Activated CD4-positive, alpha-beta T cell treated with anti-CD3 and anti-CD28 coated beads, Interleukin-2, amount 10 ng/mL, durations not matched to agents 7 days and 5 days (primary cell): ENCODE measurements around the gene FAM163B. TPM values are rescaled to one million over a fixed set of nuclear protein-coding genes. Genes with fewer than 3 reads are reported as not detected.

Source experiments
- CTCF ChIA-PET: fragments of 350-600 bp; sonication (Branson Sonifier 250); formaldehyde crosslinking; loops from one replicate; lab custom pipeline; 2021; ENCODE audit warnings: antibody characterized with exemption; lab: Charles Lee
- POLR2A ChIA-PET: fragments of 350-600 bp; sonication (Branson Sonifier 250); formaldehyde crosslinking; loops from one replicate; lab custom pipeline; 2021; ENCODE audit warnings: antibody characterized with exemption; lab: Charles Lee
- DNase-seq: peaks from one replicate; pipeline ENCODE4 v3.0.0-alpha.2; 2020
- H3K27ac Mint-ChIP-seq: one replicate; pipeline ENCODE4 v1.8.0; 2021; ENCODE audit warnings: mild to moderate bottlenecking, moderate library complexity, mixed read lengths
- H3K27me3 Mint-ChIP-seq: one replicate; pipeline ENCODE4 v1.8.0; 2021; ENCODE audit warnings: mixed read lengths
- H3K36me3 Mint-ChIP-seq: one replicate; pipeline ENCODE4 v1.8.0; 2021; ENCODE audit warnings: low read depth, mixed read lengths
- H3K4me1 Mint-ChIP-seq: one replicate; pipeline ENCODE4 v1.8.0; 2021; ENCODE audit warnings: mixed read lengths
- H3K4me3 Mint-ChIP-seq: one replicate; pipeline ENCODE4 v1.8.0; 2021; ENCODE audit warnings: mild to moderate bottlenecking, moderate library complexity, mixed read lengths
- H3K9me3 Mint-ChIP-seq: one replicate; pipeline ENCODE4 v1.8.0; 2021; ENCODE audit warnings: mixed read lengths
- total RNA-seq, 2 experiments: library from RNA; stranded (reverse); gene quantifications; one replicate each; pipeline ENCODE4 v1.2.3, GENCODE V29; 2021

Gene FAM163B
- total RNA-seq, 2 experiments from 2014 or later = not detected

DNA sequence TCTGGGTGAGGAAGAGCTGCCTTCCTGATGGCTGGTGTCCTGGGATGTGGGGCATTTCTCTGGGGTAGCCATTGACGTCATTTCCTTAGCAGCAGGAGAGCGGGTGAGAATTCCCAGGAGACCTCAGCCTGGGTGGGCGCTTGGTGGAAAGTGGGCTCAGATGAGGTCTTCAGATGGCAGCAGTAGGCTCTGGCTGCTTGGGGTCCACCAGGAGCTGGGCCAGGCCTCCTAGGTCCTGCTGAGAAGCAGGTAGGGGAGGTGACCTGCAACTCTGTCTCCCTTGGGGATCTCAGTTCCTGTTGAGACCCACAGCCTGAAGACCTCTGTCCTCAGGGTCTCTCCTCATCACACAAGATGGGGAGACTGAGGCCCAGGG is 31.5 kb downstream of the FAM163B start:
- Mint-ChIP-seq H3K27me3 (peaks cover 18% of the 10 kb centered on the region), H3K9me3 (no peaks in the 10 kb centered on the region), H3K4me3 (no peak overlapping the region), H3K27ac (no peak overlapping the region), H3K36me3 (no peaks in the 10 kb centered on the region), H3K4me1 (peaks cover 1% of the 10 kb centered on the region)
- POLR2A ChIA-PET = no interaction called here
- CTCF ChIA-PET = no interaction called here
- DNase-seq = no peak

DNA sequence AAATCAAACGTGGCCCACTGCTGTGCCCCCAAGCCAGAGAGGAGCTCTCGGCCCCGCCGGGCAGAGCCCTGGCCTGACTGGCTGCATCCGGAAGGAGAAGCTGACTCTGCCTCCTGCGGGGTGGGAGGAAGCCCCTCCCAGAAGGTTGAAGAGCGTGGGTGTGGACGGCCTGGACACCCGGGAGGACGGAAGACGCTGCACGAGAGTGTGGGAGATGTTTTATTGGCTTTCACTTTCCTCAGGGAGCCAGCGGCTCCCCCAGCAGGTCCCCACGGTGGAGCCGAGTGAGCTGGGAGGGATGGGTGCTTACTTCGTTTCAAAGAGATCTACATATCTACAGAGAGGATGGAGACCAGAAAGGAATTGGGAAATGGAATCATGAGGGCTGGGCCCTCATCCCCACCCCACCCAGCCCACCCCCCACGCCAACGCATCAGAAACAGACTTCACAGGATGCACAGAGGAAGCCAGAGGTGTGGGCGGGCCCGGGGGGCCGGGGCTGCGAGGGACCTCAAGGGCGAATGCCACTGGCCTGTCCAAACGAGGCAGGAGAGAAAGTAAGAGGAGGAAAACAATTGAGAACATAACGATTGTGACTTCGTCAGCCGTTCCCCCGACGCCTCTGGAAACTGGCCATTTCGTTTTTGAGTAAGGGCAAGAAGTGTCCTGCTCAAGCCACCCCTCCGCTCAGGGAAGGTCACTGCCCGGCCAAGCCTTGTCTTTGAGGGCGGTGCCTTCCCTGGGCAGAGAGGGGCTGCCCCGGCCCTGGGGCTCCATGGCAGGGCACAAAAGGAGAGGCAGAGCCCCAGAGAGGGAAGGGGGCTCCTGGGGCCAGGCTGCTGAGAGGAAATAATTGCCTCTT is 32.1 kb downstream of the FAM163B start:
- Mint-ChIP-seq H3K27ac (no peak overlapping the region), H3K36me3 (no peaks in the 10 kb centered on the region), H3K9me3 (no peaks in the 10 kb centered on the region), H3K27me3 (peaks cover 18% of the 10 kb centered on the region), H3K4me3 (no peak overlapping the region), H3K4me1 (peaks cover 1% of the 10 kb centered on the region)
- DNase-seq = no peak
- ChIA-PET CTCF (no interaction called here), POLR2A (no interaction called here)

DNA sequence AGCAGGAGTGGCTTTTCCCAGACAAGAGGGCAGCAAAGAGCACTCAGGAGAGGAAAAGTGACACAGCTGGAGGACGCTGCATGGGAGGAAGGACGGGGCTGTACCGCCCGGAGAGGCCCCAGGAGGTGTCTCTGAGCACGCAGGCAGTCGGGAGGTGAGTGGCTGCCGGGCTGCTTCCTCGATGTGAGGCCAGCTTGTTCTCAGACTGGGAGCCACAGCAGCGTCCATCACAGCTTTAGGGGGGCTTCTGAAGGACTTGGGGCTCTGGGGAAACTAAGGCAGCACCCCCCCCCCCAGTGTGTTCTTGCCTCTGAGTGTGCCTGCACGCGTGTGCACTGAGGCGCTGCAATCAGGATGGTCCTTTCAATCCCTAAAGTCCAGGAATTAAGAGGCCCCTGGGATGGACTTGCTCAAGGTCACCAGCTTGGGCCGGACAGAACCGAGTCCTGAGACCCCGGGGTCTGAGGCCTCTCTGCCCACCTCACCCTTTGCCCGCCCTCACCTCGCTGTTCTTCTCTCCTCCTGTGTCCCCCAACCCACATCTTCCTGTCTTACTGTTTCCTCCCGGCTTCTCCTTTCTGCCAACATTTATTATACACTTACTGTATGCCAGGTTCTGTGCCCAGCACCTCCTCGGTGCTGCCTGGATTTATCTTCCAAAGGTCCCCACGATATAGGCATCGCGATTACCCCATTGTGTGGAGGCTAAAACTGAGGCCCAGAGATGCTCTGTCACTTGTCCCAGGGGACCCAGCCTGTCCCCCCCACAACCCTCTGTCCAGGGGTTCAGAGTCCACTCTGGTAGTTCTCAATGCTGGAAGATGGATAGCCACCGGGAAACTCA is 32.9 kb downstream of the FAM163B start:
- no peaks in the 10 kb centered on the region for H3K9me3 Mint-ChIP-seq
- CTCF ChIA-PET = no interaction called here
- H3K4me1 Mint-ChIP-seq = peaks cover 1% of the 10 kb centered on the region

DNA sequence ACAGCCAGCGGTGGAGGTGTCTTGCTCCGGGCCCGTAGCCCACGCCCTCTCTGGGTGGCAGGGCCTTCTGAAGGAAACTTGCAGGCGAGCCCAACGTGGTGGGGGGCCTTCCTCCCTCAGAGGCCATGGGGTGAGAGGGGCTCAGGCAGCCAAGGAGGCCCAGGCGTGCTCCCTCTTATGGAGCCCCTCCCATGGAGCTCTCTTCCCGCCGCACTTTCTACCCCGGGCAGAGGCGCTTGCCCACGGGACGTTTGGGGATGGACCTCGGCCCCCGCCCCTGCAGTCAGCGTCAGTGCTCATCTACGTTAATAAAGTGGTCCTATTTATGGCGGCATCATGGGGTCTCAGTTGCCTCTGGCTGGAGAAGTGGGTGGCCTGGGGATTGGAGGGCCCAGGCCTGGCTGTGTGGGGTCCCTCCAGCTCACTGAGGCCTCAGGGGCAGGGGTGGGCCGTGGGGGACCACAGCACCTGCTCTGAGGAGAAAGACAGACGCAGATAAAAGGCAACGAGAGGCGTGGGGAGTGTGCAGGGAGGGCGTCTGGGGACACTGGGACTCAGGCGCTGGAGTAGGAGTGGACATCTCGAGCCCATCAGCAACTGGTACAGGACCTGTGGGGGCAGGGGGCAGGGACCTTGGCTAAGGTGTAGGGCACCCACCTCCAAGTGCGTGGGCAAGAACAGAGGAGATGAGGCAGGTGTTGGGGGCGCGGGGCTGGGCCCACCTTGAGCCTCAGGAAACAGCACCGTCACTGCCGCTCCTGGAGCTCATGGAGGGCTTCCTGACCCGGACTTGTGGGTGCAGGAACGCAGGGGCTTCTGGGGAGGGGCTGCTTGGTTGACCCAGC is 33.8 kb downstream of the FAM163B start:
- Mint-ChIP-seq H3K27ac (no peak overlapping the region), H3K27me3 (peaks cover 12% of the 10 kb centered on the region), H3K4me1 (peaks cover 1% of the 10 kb centered on the region), H3K9me3 (no peaks in the 10 kb centered on the region), H3K4me3 (no peak overlapping the region), H3K36me3 (no peaks in the 10 kb centered on the region)
- CTCF ChIA-PET = no interaction called here
- DNase-seq = no peak
- POLR2A ChIA-PET = no interaction called here

More for the DNA sequence above, 32.9 kb downstream of the FAM163B start:
- POLR2A ChIA-PET = no interaction called here
- Mint-ChIP-seq H3K4me3 (no peak overlapping the region), H3K36me3 (no peaks in the 10 kb centered on the region), H3K27ac (peak overlapping the region; percentile 25), H3K27me3 (peaks cover 18% of the 10 kb centered on the region)
- no peak for DNase-seq

DNA sequence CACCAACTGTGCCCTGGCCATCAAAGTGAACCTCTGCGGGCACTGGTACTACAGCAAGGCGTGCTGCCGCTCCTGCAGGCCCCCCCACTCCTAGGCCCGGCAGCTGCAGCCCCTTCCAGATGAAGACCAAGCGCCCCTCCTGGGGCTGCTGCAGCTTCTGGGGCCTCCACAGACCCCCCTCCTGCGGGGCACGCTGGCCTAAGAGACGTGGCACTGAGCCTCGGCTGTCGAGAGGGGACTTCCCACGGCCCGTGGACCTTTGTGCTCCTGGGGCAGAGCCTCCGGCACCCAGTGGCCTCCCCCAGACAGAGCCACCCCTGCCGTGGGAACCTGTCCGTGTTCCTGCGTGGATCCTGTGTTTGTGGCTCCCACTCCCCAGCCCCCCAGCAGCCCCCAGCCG is 34.4 kb downstream of the FAM163B start:
- Mint-ChIP-seq H3K4me3 (no peak overlapping the region), H3K36me3 (no peaks in the 10 kb centered on the region), H3K27ac (no peak overlapping the region), H3K9me3 (no peaks in the 10 kb centered on the region), H3K27me3 (peaks cover 8% of the 10 kb centered on the region), H3K4me1 (peaks cover 1% of the 10 kb centered on the region)
- no peak for DNase-seq
- ChIA-PET CTCF (interaction anchor here (0.9 kb wide), 1 partner anchor 148 kb away, joined by 3 read pairs; no protein-coding TSS in a partner anchor), POLR2A (no interaction called here)

DNA sequence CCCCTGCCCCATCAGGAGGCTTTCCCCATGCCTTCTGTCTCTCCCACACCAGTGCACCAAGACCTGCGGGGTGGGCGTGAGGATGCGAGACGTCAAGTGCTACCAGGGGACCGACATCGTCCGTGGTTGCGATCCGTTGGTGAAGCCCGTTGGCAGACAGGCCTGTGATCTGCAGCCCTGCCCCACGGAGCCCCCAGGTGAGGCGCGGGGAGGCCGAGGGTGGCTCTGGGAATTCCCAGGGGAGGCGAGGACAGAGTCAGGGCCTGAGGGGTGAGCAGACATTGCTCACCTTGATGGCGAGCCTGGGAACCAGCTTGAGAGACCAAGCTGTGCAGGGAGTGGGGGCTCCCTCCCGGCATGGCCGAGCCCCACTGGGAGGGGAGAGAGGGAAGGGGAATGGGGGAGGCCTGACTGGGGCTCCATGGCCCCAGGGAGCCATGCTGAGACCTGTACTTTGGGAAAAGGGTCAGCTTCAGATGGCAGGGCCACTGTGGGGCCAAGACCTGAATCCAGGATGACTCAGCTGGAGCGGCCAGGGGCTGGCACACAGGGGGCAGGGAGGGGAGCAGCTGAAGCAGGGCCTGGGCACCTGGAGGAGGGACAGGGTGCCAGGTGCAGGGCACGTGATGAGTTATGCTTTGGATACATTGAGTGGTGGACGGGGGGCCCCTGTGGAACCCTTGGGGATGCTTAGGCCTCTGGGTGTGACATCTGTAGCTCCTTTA is 35.2 kb downstream of the FAM163B start:
- CTCF ChIA-PET = interaction anchor here (0.9 kb wide), 1 partner anchor 149 kb away, joined by 3 read pairs; no protein-coding TSS in a partner anchor
- no peak overlapping the region for H3K27ac Mint-ChIP-seq
- no peak overlapping the region for H3K4me3 Mint-ChIP-seq
- peaks cover 5% of the 10 kb centered on the region for H3K27me3 Mint-ChIP-seq
- POLR2A ChIA-PET = no interaction called here
- DNase-seq = no peak
- H3K9me3 Mint-ChIP-seq = no peaks in the 10 kb centered on the region
- H3K36me3 Mint-ChIP-seq = no peaks in the 10 kb centered on the region
- peaks cover 1% of the 10 kb centered on the region for H3K4me1 Mint-ChIP-seq

DNA sequence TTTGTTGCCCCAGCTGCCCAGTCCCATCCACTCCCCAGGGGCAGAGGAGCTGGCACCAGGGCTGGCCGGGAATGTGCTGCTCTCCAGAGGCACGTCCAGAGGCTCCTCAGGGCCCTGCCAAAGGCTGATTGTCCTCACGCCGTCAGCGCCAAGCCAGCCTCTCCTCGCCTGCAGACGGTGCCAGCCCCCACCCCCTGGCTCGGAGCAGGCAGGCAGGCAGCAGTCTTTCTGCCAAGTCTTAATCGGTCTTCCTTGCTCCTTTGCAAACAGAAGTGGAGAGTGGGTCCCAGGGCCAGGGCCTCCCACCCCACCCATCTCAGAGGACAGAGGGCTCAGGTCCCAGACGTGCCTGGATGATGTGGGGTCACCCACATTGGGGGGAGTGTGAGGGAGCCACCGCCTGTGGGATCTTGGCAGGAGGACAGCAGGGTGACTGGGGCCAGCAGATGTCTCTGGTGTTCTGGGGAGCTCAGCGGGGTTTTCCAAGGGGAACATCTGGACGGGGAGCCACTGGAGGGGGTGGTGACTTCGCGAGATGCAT is 36.3 kb downstream of the FAM163B start:
- Mint-ChIP-seq H3K27ac (no peak overlapping the region), H3K36me3 (no peaks in the 10 kb centered on the region), H3K27me3 (peaks cover 5% of the 10 kb centered on the region), H3K4me1 (peaks cover 1% of the 10 kb centered on the region), H3K9me3 (no peaks in the 10 kb centered on the region), H3K4me3 (no peak overlapping the region)
- no peak for DNase-seq
- CTCF ChIA-PET = no interaction called here
- POLR2A ChIA-PET = no interaction called here

DNA sequence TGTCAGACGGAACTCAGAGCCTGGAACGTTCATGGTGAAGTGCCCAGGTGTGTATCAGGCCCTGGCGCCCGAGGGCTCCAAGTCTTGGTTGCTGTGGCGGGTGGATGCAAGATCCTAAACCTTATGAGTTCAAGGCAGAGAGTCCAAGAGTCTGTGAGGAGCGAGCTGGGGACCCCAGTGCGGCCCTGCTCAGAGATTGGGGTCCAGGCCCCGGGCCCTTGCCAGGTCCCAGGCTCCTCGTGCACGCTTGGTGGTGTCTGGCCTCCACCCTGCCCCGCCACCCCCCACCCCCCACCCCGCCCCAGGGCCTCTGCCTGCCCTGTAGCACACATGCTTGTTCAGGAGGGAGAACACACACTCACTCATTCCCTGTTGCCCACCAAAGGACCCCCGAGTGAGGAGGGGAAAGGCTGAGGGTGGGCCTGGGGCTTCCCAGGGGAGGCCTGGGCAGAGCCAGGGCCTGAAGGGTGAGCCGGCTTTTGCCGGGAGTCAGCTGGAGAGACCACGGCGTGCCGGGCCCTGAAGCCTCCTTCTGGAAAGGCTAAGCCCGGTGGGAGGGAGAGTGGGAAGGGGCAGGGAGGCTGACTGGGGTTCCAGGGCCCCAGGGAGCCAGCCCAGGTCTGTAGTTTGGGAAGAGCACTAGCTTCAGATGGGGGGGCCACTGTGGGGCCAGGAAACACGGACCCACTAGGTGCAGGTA is 37.1 kb downstream of the FAM163B start:
- Mint-ChIP-seq H3K36me3 (no peaks in the 10 kb centered on the region), H3K4me3 (no peak overlapping the region), H3K27me3 (peaks cover 3% of the 10 kb centered on the region), H3K9me3 (no peaks in the 10 kb centered on the region), H3K4me1 (peaks cover 1% of the 10 kb centered on the region), H3K27ac (no peak overlapping the region)
- POLR2A ChIA-PET = no interaction called here
- CTCF ChIA-PET = no interaction called here
- DNase-seq = no peak

DNA sequence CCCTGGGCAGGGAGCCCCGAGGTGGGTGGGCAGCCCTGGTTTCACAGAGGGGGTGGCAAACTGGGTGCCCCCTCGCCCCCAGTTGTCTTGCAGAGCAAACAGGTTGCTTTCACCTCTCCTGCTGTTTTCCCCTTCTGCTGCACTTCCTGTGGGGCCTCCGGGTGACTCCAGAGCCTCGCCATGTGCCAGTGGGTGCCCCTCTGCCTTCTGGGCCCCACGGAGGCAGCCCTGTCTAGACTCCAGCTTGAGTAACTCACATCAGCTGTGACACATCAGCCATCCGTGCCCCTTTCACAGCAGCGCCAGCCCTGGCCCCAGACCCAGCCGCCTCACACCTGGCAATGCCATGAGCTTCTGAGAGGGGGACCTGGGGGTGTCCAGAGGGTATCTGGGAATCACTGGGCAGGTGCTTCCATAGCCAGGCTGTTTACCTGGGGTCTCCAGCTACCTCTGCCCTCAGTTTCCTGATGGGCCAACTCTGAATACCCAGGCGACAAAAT is 37.7 kb downstream of the FAM163B start:
- Mint-ChIP-seq H3K4me1 (no peaks in the 10 kb centered on the region), H3K36me3 (no peaks in the 10 kb centered on the region), H3K27ac (no peak overlapping the region), H3K9me3 (no peaks in the 10 kb centered on the region), H3K4me3 (no peak overlapping the region), H3K27me3 (no peaks in the 10 kb centered on the region)
- POLR2A ChIA-PET = no interaction called here
- CTCF ChIA-PET = no interaction called here
- DNase-seq = no peak

DNA sequence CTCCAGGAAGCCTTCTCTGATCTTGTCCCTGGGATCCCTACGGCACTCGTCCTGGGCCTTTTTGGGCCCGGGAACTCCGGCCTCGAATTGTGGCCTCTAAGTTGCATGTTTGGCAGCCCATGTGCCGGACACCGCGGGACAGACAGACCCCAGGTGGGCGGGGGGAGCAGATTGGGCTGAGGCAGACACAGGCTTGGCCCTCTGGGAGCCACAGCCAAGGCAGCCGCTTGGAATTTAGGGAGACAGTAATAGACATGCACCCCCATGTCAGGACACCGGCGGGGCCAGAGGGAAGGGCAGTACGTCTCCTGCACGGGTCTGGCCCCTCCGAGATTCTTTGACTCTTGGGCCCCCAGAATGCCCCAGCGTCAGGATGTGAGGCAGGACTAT is 38.5 kb downstream of the FAM163B start:
- POLR2A ChIA-PET = no interaction called here
- Mint-ChIP-seq H3K36me3 (no peaks in the 10 kb centered on the region), H3K9me3 (no peaks in the 10 kb centered on the region), H3K4me1 (no peaks in the 10 kb centered on the region), H3K27me3 (no peaks in the 10 kb centered on the region), H3K4me3 (no peak overlapping the region), H3K27ac (no peak overlapping the region)
- CTCF ChIA-PET = no interaction called here
- DNase-seq = no peak

DNA sequence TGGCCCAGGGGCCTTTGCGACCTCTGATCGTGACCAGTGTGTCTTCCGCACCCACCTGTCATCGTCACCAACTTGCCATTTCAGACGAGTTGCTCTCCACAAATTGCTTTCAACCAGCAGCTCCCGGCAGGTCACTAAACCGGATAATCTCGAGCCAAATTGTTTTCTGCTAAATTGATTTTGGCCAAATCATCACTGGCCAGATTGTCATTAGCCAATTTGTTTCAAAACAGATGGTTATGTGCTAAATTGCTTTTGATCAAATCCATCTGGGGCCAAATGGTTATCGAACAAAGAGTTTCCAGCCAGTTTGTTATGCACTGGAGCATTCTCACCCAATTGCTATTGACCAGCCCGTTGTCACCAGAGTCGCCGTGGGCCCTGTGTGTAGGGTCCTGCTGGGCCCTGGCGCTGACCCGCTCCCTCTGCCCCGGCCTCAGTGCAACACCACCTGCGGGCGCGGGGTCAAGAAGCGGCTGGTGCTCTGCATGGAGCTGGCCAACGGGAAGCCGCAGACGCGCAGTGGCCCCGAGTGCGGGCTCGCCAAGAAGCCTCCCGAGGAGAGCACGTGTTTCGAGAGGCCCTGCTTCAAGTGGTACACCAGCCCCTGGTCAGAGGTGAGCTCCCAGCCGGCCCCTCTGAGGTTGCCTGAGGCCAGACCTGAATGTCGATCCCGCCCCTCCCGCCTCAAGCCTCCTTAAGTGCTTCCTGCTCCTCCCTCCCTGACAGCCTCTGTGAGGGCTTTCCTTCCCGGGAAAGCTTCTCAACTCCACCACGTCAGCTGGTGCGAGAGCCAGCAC is 39.1 kb downstream of the FAM163B start:
- Mint-ChIP-seq H3K27me3 (no peaks in the 10 kb centered on the region), H3K9me3 (no peaks in the 10 kb centered on the region), H3K4me1 (no peaks in the 10 kb centered on the region), H3K36me3 (no peaks in the 10 kb centered on the region), H3K27ac (no peak overlapping the region), H3K4me3 (no peak overlapping the region)
- ChIA-PET CTCF (no interaction called here), POLR2A (no interaction called here)
- DNase-seq = no peak
